HAP-1 (cell line): Measurements from ENCODE around the gene HSD17B2.

Experiments
- DNase-seq, 2 experiments: peaks; one replicate each; pipeline ENCODE4 v3.0.0-alpha.2; 2016 to 2020; ENCODE audit warnings: low spot score in 2 of 2
- H3K27me3 ChIP-seq: fragments of 250-450 bp; sonication (Bioruptor Pico); 2 replicates; pipeline ENCODE4 v1.5.1; 2020; ENCODE audit warnings: low read depth, mild to moderate bottlenecking, moderate library complexity
- H3K36me3 ChIP-seq: fragments of 250-450 bp; sonication (Bioruptor Pico); replicated peaks from 2 replicates; pipeline ENCODE4 v1.5.1; 2020; ENCODE audit warnings: mild to moderate bottlenecking
- H3K4me1 ChIP-seq: fragments of 250-450 bp; sonication (Bioruptor Pico); 2 replicates; pipeline ENCODE4 v1.5.1; 2020; ENCODE audit warnings: mild to moderate bottlenecking
- H3K4me3 ChIP-seq: fragments of 250-450 bp; sonication (Bioruptor Pico); 2 replicates; pipeline ENCODE4 v1.5.1; 2020; ENCODE audit warnings: mild to moderate bottlenecking, moderate library complexity
- H3K9me3 ChIP-seq: fragments of 250-450 bp; sonication (Bioruptor Pico); 2 replicates; pipeline ENCODE4 v1.5.1; 2020; ENCODE audit warnings: mild to moderate bottlenecking, moderate library complexity
- in situ Hi-C: fragments of 300-500 bp; cut with MboI; formaldehyde crosslinking; loops from 3 replicates; pipeline ENCODE4 v1.14.3; 2020; ENCODE audit warnings: low sequenced_read_pairs, inconsistent platforms, mixed read lengths

HSD17B2 gene

DNA sequence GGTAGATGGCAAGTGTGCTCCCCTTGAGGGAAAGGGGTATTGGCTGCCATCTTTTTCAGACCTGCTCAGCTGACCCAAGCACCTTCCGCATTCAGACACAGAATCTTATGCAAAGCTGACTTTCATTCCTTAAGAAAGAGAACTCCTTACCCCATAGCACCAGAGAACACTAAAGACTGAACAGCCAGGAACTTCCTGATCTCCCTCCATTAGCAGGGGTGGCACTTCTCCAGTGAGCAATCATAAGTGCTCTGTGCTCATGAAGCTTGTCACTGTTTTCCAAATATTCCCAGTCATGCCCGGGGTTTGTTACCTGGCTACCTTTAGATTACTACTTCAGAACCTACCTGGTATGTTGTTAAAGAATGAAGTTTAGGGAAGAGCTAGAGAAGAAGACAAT is 11.9 kb downstream of the HSD17B2 start:
- H3K4me1 ChIP-seq, result no peaks in the 10 kb centered on the region
- no peaks in the 10 kb centered on the region for H3K36me3 ChIP-seq
- no peaks in the 10 kb centered on the region for H3K27me3 ChIP-seq
- in situ Hi-C loops, result no loop called here
- no peak for DNase-seq
- no peak overlapping the region for H3K4me3 ChIP-seq
- no peaks in the 10 kb centered on the region for H3K9me3 ChIP-seq

DNA sequence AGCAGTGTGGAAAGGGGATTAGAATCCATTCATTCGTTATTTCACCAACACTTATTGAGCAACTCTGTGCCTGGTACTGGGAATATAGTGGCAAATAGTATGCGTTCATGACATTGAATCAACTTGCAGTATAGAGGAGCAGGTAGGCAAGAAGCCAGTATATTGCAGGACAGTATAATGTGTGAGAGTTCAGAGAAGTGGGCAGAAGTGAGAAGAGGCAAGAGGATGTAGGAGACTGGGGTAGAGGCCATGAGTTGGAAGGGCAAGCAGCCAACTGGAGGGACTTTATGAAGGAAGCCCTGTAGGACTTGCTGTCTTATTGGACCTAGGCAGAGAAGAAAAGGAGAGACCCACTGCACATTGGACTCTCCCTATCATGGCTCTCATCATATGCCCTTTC is 12.3 kb downstream of the HSD17B2 start:
- no peaks in the 10 kb centered on the region for H3K27me3 ChIP-seq
- H3K4me1 ChIP-seq, result no peaks in the 10 kb centered on the region
- in situ Hi-C loops, result no loop called here

DNA sequence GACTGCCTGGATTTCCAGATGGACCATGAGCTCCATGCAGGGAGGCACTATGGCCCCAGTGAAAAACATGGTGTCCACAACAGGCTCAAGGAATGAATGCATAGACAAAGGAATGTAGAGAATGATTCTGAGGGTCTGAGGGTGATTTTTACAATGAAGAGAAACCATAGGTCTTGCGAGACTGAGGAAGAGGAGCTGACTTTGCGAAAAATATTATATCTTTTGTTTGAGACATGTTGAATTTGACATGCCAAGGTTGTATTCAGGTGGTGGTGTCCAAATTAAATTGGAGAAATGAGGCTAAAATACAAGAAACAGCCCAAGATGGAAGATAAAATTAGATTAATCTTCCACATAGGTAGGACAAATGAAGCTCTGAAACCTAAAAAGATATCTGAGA is 12.7 kb downstream of the HSD17B2 start:
- no peaks in the 10 kb centered on the region for H3K4me1 ChIP-seq
- H3K9me3 ChIP-seq, result no peaks in the 10 kb centered on the region
- no peak overlapping the region for H3K4me3 ChIP-seq
- no peaks in the 10 kb centered on the region for H3K36me3 ChIP-seq
- H3K27me3 ChIP-seq, result no peaks in the 10 kb centered on the region
- no peak for DNase-seq
- in situ Hi-C loops, result no loop called here

More for the DNA sequence above, 12.3 kb downstream of the HSD17B2 start:
- no peak for DNase-seq
- Histone ChIP-seq H3K4me3 (no peak overlapping the region), H3K36me3 (no peaks in the 10 kb centered on the region), H3K9me3 (no peaks in the 10 kb centered on the region)

DNA sequence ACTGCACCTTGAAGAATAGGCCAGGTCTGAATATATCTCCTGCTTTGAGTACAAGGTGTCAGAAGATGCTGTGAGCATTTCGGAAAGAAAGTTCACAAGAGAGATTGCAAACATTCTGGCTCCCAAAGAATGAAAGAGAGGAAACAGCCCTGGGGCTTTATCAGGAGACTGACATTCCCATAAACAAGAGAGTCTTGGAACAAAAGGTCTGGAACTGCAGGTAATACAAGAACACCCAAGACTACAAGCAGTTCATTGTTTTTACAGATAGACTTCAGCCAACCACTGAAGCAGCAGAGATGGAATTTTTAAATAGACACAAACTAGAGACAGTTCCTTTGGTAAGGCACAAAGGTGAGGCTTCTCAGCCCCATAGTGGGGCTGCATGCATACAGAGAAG is 14.4 kb downstream of the HSD17B2 start:
- Histone ChIP-seq H3K27me3 (no peaks in the 10 kb centered on the region), H3K9me3 (no peaks in the 10 kb centered on the region), H3K4me3 (no peak overlapping the region), H3K36me3 (no peaks in the 10 kb centered on the region), H3K4me1 (no peaks in the 10 kb centered on the region)
- in situ Hi-C loops, result no loop called here
- no peak for DNase-seq

DNA sequence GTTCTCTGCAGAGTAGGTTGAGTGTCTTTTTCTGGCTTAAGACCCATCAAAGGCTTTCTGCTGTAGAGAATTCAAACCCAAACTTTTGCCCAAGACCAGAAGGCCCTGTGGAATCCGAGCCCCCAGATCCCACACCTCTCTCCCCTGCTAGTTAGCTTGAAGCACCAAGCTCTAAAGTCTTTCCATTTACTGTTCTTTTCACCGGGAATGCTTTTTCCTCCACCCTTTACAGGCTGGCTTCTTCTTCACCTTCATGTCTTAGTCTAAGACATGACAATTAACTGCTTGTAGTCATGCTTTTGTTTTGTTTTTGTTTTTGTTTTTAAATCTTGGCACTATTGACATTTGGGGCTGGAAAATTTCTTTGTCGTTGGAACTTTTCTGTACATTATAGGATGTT is 15.5 kb downstream of the HSD17B2 start:
- in situ Hi-C loops, result no loop called here
- Histone ChIP-seq H3K36me3 (no peaks in the 10 kb centered on the region), H3K9me3 (no peaks in the 10 kb centered on the region), H3K4me3 (no peak overlapping the region), H3K27me3 (no peaks in the 10 kb centered on the region), H3K4me1 (no peaks in the 10 kb centered on the region)
- DNase-seq, result no peak

DNA sequence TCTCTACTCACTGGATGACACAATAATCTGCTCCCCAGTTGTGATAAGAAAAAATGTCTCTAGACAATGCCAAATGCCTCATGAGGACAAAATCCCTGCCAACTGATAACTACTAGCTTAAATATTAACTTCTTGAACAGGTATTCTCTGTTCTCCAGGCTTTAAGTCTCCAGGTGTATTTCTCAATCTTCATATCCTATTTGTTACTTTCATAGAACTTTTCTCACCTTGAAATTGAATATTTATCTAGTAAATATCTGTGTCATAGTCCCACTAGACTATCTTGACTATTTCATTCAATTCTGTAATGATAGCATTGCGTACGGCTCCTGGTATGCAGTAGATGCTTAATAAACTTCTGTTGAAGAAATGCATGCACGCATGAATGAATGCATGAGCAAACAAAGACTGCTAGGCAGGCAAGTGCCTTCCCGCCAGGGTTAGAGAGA is 15.9 kb downstream of the HSD17B2 start:
- no peaks in the 10 kb centered on the region for H3K36me3 ChIP-seq
- no peaks in the 10 kb centered on the region for H3K27me3 ChIP-seq
- H3K9me3 ChIP-seq, result no peaks in the 10 kb centered on the region
- DNase-seq, result no peak
- in situ Hi-C loops, result no loop called here
- no peaks in the 10 kb centered on the region for H3K4me1 ChIP-seq
- H3K4me3 ChIP-seq, result no peak overlapping the region

DNA sequence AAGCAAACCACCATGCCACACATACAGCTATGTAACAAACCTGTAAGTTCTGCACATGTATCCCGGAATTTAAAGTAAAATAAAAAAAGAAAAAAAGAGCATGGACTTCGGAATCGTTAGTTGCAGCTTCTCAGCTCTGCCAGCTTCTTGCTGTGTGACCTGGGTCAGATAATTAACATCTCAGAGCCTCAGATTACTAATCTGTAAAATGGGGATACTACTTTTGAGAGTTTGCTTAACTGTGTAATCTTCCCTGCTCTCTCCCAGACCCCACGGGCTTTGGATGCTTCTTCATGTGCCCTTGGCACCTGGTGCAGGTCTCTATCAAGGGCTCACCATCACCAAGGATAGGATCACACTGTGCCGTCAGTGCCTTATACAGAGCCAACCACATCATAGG is 16.6 kb downstream of the HSD17B2 start:
- Histone ChIP-seq H3K4me3 (no peak overlapping the region), H3K4me1 (no peaks in the 10 kb centered on the region), H3K36me3 (no peaks in the 10 kb centered on the region), H3K9me3 (no peaks in the 10 kb centered on the region), H3K27me3 (no peaks in the 10 kb centered on the region)
- DNase-seq, result no peak
- in situ Hi-C loops, result no loop called here

DNA sequence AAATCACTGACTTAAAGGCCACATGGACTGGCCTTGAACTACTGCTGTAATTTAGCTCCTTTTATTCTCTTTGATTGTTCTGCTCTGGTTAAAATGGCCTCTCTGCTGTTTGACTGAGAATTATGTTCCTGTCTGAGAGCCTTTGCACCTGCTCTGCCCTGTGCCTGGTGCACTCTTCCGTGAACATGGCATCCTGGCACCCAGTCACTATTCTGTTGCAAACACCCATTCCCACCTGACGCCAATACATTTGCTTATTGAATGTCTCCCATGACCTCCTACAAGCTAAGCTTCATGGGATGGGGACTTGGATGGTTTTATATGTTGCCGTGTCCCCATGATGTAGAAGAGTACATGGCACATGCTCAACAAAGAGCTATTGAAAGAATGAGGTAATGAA is 20.1 kb downstream of the HSD17B2 start:
- H3K4me1 ChIP-seq, result no peaks in the 10 kb centered on the region
- in situ Hi-C loops, result no loop called here
- no peaks in the 10 kb centered on the region for H3K9me3 ChIP-seq
- H3K4me3 ChIP-seq, result no peak overlapping the region
- no peaks in the 10 kb centered on the region for H3K36me3 ChIP-seq
- H3K27me3 ChIP-seq, result no peaks in the 10 kb centered on the region
- no peak for DNase-seq

DNA sequence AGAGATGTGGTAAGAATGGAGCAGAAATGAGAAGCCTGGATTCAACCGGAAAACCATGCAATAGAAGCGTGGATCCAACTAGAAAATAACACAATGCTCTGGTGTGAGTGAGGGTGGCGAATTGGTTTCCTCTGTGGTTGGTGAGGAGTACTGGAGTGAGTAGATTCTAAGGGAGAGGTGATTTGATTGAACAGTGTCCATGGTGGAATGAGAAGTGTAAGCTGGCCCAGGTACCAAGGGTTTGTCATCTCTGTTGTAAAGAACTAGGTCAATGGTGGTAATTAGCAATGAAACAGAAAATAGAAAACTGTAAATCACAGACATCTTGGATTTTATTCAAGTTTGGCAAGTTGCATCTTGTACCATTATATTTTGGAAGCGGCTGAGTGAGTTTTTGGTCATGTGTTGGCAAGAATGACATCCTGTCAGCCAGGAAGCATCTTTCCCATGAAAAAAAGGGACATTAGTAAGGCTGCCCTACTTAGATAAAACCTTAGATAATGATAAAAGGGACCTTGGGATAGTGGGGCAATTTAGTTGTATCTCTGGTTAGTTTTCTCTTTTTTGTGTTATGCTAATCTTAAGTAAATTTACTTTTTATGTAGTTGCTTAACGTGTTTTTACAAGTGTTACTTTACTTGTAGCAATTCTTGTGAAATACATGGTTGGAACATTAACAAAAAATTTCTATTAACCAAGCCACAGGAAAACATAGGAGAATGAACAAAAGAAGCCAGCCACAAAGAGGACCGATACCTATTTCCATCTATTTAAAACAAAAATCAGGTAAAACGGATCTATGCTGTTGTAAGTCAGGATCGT is 20.9 kb downstream of the HSD17B2 start:
- in situ Hi-C loops, result no loop called here
- Histone ChIP-seq H3K27me3 (no peaks in the 10 kb centered on the region), H3K4me3 (no peak overlapping the region), H3K9me3 (no peaks in the 10 kb centered on the region), H3K4me1 (no peaks in the 10 kb centered on the region), H3K36me3 (no peaks in the 10 kb centered on the region)
- DNase-seq, result no peak

DNA sequence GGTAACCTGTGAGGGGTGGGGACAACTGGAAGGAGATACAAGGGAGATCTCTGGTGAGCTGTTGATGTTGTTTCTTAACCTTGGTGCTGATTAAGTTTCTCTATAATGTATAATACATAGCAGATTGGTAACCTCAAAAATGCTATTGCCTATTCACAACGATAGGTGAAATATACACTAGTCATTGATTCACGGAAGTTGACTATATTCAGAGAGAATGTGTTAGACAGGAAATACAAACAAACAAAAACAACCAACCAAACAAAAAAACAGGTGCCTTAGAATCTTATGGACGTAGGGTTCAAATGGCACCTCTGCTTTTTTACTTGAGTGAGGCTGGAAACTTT is 21.5 kb downstream of the HSD17B2 start:
- in situ Hi-C loops, result no loop called here
- Histone ChIP-seq H3K9me3 (no peaks in the 10 kb centered on the region), H3K27me3 (no peaks in the 10 kb centered on the region), H3K4me3 (no peak overlapping the region), H3K4me1 (no peaks in the 10 kb centered on the region), H3K36me3 (no peaks in the 10 kb centered on the region)
- DNase-seq, result no peak

DNA sequence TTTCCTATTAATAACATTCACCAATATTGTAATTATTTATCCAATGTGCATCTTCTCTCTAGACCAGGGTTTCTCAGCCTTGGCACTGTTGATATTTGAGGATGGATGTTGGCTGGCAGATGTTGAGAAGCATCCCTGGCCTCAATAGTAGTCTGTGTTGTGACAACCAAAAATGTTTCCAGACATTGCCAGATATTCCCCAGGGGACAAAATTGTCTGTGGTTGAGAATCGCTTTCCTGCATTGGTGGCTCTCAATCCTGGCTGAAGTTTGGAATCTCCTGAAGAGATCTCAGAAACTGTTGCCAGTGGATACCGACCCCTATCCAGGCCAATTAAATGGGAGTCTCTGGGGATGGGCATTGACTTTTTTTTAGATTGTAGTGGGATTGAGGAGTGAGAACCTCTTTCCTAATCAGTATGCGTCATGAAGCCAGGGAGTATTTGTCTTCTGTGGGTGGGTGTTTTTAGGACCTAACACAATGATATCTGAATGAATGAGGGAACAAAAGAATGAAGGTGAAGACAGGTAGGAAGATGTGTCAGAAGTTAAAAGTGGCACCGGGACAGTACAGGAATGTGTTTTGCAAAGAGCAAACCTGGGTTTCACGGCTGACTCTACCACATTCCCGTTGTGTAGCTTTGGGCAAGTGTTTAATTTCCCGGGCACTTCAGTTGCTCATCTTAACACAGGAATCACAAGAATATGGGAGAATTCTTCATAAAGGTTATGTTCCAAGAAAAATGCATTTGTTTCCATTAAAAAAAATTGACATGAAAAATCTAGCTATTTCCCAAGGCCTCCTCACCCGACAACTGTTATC is 24.3 kb downstream of the HSD17B2 start:
- H3K4me3 ChIP-seq, result no peak overlapping the region
- no peaks in the 10 kb centered on the region for H3K36me3 ChIP-seq
- no peaks in the 10 kb centered on the region for H3K9me3 ChIP-seq
- in situ Hi-C loops, result no loop called here
- no peaks in the 10 kb centered on the region for H3K4me1 ChIP-seq
- DNase-seq, result no peak
- H3K27me3 ChIP-seq, result no peaks in the 10 kb centered on the region

DNA sequence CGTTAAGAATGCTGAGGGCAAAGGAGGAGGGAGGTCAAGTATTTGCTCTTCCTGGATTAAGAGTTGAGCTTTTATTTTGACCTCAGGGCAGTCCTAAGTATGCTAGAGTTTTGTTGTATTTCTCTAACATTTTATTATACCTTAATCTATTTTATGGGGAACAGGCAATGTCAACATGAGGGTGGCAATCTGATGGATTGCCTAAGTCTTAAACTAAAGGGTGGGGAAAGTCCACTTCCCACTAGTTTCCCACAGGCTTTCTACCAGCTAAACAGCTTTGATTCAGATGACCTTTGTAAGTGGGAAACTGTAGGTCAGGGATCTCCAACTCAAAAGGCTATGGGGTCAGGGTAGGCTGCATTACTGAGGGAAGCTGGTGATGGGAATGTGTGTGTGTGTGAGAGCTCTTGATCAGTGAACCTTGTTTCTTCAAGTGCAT is 24.9 kb downstream of the HSD17B2 start:
- H3K4me3 ChIP-seq, result no peak overlapping the region
- H3K36me3 ChIP-seq, result no peaks in the 10 kb centered on the region
- H3K27me3 ChIP-seq, result no peaks in the 10 kb centered on the region
- DNase-seq, result no peak
- in situ Hi-C loops, result no loop called here
- H3K4me1 ChIP-seq, result no peaks in the 10 kb centered on the region
- no peaks in the 10 kb centered on the region for H3K9me3 ChIP-seq

DNA sequence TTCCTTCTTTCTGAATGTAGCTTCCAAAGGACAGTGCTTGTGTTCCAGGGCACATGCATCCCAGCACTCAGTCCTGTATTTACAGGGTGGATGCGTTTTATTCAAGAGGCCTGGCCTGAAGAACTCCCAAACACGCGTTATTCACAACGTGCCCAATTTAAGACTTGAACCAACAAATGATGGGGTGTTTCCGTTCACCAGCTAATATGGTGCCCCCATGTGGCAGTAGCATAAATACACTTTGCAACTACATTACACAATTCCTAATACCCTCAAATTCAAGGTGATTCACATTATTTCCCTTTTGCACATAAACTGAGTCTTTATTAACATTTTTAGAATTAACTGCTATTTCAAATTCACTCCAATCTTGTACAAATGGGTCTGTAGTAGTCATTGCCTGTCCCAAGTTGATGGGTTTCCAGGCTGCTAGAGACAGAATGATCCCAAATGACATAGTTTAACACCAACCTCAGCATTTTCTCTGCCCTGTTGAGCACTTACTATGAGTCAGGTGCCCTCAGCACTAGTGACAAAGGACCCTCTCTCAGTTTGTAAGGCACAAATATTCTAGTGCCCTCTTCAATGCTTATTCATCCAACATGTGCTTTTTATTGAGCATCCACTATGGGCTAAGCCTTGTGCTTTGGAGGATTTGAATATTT is 26.9 kb downstream of the HSD17B2 start:
- no peaks in the 10 kb centered on the region for H3K36me3 ChIP-seq
- DNase-seq, result peak in 1 of 2 experiments; percentile 33
- no peaks in the 10 kb centered on the region for H3K27me3 ChIP-seq
- in situ Hi-C loops, result no loop called here
- no peaks in the 10 kb centered on the region for H3K4me1 ChIP-seq
- no peaks in the 10 kb centered on the region for H3K9me3 ChIP-seq
- H3K4me3 ChIP-seq, result no peak overlapping the region

DNA sequence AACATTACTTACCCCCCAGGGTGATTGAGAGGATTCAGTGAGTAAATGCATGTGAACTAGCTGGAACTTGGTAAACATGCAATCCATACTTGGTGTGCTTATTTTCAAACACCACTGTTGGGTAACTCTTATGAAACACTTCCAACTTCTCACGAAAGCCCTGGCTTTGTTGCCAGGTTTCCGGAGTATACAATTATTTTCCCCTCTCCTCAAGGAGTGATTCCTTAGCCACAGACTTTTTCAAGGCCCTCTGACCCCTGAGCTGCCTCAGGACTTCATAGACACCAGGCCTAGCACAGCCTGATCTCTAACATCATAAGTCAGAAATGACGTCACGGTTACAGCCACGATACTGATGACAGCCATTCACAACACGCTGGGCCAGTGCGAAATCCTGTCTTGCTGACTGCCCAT is 27.6 kb downstream of the HSD17B2 start:
- no peaks in the 10 kb centered on the region for H3K27me3 ChIP-seq
- in situ Hi-C loops, result no loop called here

More for the DNA sequence above, 27.6 kb downstream of the HSD17B2 start:
- Histone ChIP-seq H3K9me3 (no peaks in the 10 kb centered on the region), H3K4me1 (no peaks in the 10 kb centered on the region), H3K36me3 (no peaks in the 10 kb centered on the region), H3K4me3 (no peak overlapping the region)
- no peak for DNase-seq
